ENCODE data around the gene AVL9.

GRCh38 chr7:32582036-32582435 is 86.7 kb downstream of the AVL9 start:
- TF ChIP-seq FOSL1 (tag; conservative IDR thresholded peaks at IDR 0.05) (no peak), MAX (CRISPR knock-in tag; IDR thresholded peaks at IDR 0.05) (no peak), MLX (CRISPR knock-in tag; conservative IDR thresholded peaks at IDR 0.05) (no peak), CTCF (IDR thresholded peaks at IDR 0.05 in 2 of 3, conservative IDR thresholded peaks at IDR 0.05 in 1 of 3; ENCODE audit: insufficient read depth in 2 of 3, low read depth in 1 of 3, low read length in 3 of 3) (no peak), ZNF57 (CRISPR knock-in tag; IDR thresholded peaks at IDR 0.05) (no peak), BHLHE40 (IDR thresholded peaks at IDR 0.05; ENCODE audit: low read length) (no peak), FOS (IDR thresholded peaks at IDR 0.05; ENCODE audit: extremely low read depth, insufficient read length) (no peak), TAF1 (IDR thresholded peaks at IDR 0.05; ENCODE audit: control insufficient read depth, extremely low read depth, insufficient read depth, low read length, severe bottlenecking) (no peak), MYC (IDR thresholded peaks at IDR 0.05; ENCODE audit: low read depth, low read length) (no peak), MYC (CRISPR knock-in tag; IDR thresholded peaks at IDR 0.05; ENCODE audit: borderline replicate concordance, low read depth) (no peak)

Measured in K562 (cell line).